GM19239 (cell line): ENCODE measurements around the gene FBXO40.

Experiments
- DNase-seq: peaks from one replicate; pipeline ENCODE4 v3.0.0; 2011; ENCODE audit warnings: low spot score; ENCODE audit not compliant: insufficient read length
- FAIRE-seq: peaks from 2 replicates; lab custom pipeline; 2011; peaks lifted over from hg19 to GRCh38; lab: Jason Lieb, UNC

FBXO40 gene

GRCh38 chr3:121604759-121605158 is 11.6 kb downstream of the FBXO40 start:
- DNase-seq (no peak), FAIRE-seq (no peak)

GRCh38 chr3:121606106-121606505 is 12.9 kb downstream of the FBXO40 start:
- FAIRE-seq: no peak

GRCh38 chr3:121619691-121620090 is 26.5 kb downstream of the FBXO40 start:
- no peak for DNase-seq
- no peak for FAIRE-seq

More at GRCh38 chr3:121606106-121606505, 12.9 kb downstream of the FBXO40 start:
- no peak for DNase-seq

- FAIRE-seq: no peak
- no peak for DNase-seq
Observed at GRCh38 chr3:121621491-121621890, 28.3 kb downstream of the FBXO40 start.

- DNase-seq: no peak
- no peak for FAIRE-seq
Observed at GRCh38 chr3:121624147-121624899, 31.1 kb downstream of the FBXO40 start.

- DNase-seq (no peak), FAIRE-seq (no peak)
Observed at GRCh38 chr3:121626495-121626894, 33.3 kb downstream of the FBXO40 start.

- no peak for FAIRE-seq
Observed at GRCh38 chr3:121627211-121627610, 34.0 kb downstream of the FBXO40 start.

GRCh38 chr3:121627622-121628021 is 34.4 kb downstream of the FBXO40 start:
- FAIRE-seq: no peak
- DNase-seq: no peak

More at GRCh38 chr3:121627211-121627610, 34.0 kb downstream of the FBXO40 start:
- no peak for DNase-seq

GRCh38 chr3:121629601-121630000 is 36.4 kb downstream of the FBXO40 start:
- FAIRE-seq: no peak
- DNase-seq: no peak

- DNase-seq: no peak
- FAIRE-seq: no peak
Observed at GRCh38 chr3:121630355-121630754, 37.2 kb downstream of the FBXO40 start.

GRCh38 chr3:121637922-121638321 is 44.7 kb downstream of the FBXO40 start:
- no peak for FAIRE-seq
- no peak for DNase-seq

- FAIRE-seq: peak; percentile 28
- DNase-seq: no peak
Observed at GRCh38 chr3:121641127-121641526, 47.9 kb downstream of the FBXO40 start.

GRCh38 chr3:121642601-121643314 is 49.6 kb downstream of the FBXO40 start:
- DNase-seq (no peak), FAIRE-seq (no peak)

- FAIRE-seq (no peak), DNase-seq (no peak)
Observed at GRCh38 chr3:121645054-121645453, 51.9 kb downstream of the FBXO40 start.

- DNase-seq (no peak), FAIRE-seq (no peak)
Observed at GRCh38 chr3:121648219-121648958, 55.2 kb downstream of the FBXO40 start.

- DNase-seq (no peak), FAIRE-seq (no peak)
Observed at GRCh38 chr3:121649645-121650044, 56.5 kb downstream of the FBXO40 start.

GRCh38 chr3:121651684-121652083 is 58.5 kb downstream of the FBXO40 start:
- DNase-seq (no peak), FAIRE-seq (peak; percentile 53)

GRCh38 chr3:121654493-121655385 is 61.6 kb downstream of the FBXO40 start:
- no peak for DNase-seq
- FAIRE-seq: peak; percentile 93

GRCh38 chr3:121658716-121659435 is 65.7 kb downstream of the FBXO40 start:
- peak; percentile 78 for FAIRE-seq

More at GRCh38 chr3:121658716-121659435, 65.7 kb downstream of the FBXO40 start:
- DNase-seq: no peak
